HUES6 (cell line): Measurements from ENCODE around the gene GNG8.
A peak's percentile ranks its signal among the peaks of the same experiment; 100 is the strongest.
"Not testable (repeated sequence)": the region's sequence is repeated elsewhere in the genome, so short reads cannot be mapped to it uniquely, and the experiment has no call there.

Source experiments
- H3K27ac ChIP-seq: 2 replicates; pipeline ENCODE4 v1.7.0; 2013; ENCODE audit warnings: low read depth, mild to moderate bottlenecking, low read length, inconsistent platforms
- H3K27me3 ChIP-seq: 2 replicates; pipeline ENCODE4 v1.6.1; 2013; ENCODE audit warnings: low read length; ENCODE audit not compliant: control insufficient read depth, insufficient read depth
- H3K36me3 ChIP-seq: 2 replicates; pipeline ENCODE4 v1.6.1; 2013; ENCODE audit warnings: low read length; ENCODE audit not compliant: control insufficient read depth, insufficient read depth
- H3K4me1 ChIP-seq: 2 replicates; pipeline ENCODE4 v1.6.1; 2013; ENCODE audit warnings: low read length; ENCODE audit not compliant: control insufficient read depth, insufficient read depth
- H3K4me3 ChIP-seq: 2 replicates; pipeline ENCODE4 v1.5.1; 2013; ENCODE audit warnings: low read depth, low read length
- H3K9ac ChIP-seq: one replicate; pipeline ENCODE4 v1.6.1; 2013; ENCODE audit warnings: mild to moderate bottlenecking, low read length
- H3K9me3 ChIP-seq: 2 replicates; pipeline ENCODE4 v1.6.1; 2013; ENCODE audit warnings: low read depth, low read length; ENCODE audit not compliant: control insufficient read depth, insufficient read depth

The GNG8 gene

GRCh38 chr19:46640656-46641055 lies 4.7 kb upstream of the GNG8 start:
- H3K27ac ChIP-seq: no peak overlapping the region
- H3K9me3 ChIP-seq: no peaks in the 10 kb centered on the region
- H3K4me1 ChIP-seq: peaks cover 19% of the 10 kb centered on the region; the same call in 1 of the 2 replicates
- peaks cover 59% of the 10 kb centered on the region for H3K27me3 ChIP-seq
- no peak overlapping the region for H3K9ac ChIP-seq
- no peak overlapping the region for H3K4me3 ChIP-seq
- no peaks in the 10 kb centered on the region for H3K36me3 ChIP-seq

GRCh38 chr19:46639358-46640182 lies 3.6 kb upstream of the GNG8 start:
- Histone ChIP-seq H3K4me3 (peak overlapping the region; percentile 72), H3K27ac (peak overlapping the region; percentile 31; the same call in 1 of the 2 replicates), H3K36me3 (no peaks in the 10 kb centered on the region), H3K9ac (peak overlapping the region; percentile 51), H3K4me1 (peaks cover 18% of the 10 kb centered on the region), H3K9me3 (no peaks in the 10 kb centered on the region), H3K27me3 (peaks cover 59% of the 10 kb centered on the region)

GRCh38 chr19:46637224-46637623 lies 1.2 kb upstream of the GNG8 start:
- Histone ChIP-seq H3K27me3 (peaks cover 79% of the 10 kb centered on the region), H3K4me1 (peaks cover 24% of the 10 kb centered on the region)

GRCh38 chr19:46634656-46635218 lies 1.3 kb downstream of the GNG8 start:
- Histone ChIP-seq H3K4me3 (peak overlapping the region; percentile 69), H3K36me3 (no peaks in the 10 kb centered on the region), H3K4me1 (peaks cover 30% of the 10 kb centered on the region), H3K27ac (no peak overlapping the region), H3K9ac (no peak overlapping the region), H3K27me3 (peaks cover 65% of the 10 kb centered on the region), H3K9me3 (no peaks in the 10 kb centered on the region)

More at GRCh38 chr19:46637224-46637623, 1.2 kb upstream of the GNG8 start:
- Histone ChIP-seq H3K9ac (no peak overlapping the region), H3K4me3 (no peak overlapping the region), H3K36me3 (no peaks in the 10 kb centered on the region), H3K9me3 (no peaks in the 10 kb centered on the region), H3K27ac (no peak overlapping the region)

GRCh38 chr19:46634045-46634655 lies 1.9 kb downstream of the GNG8 start:
- H3K4me3 ChIP-seq: peak overlapping the region; percentile 69
- H3K27ac ChIP-seq: no peak overlapping the region
- no peaks in the 10 kb centered on the region for H3K36me3 ChIP-seq
- no peaks in the 10 kb centered on the region for H3K9me3 ChIP-seq
- H3K9ac ChIP-seq: no peak overlapping the region
- peaks cover 29% of the 10 kb centered on the region for H3K4me1 ChIP-seq
- peaks cover 63% of the 10 kb centered on the region for H3K27me3 ChIP-seq

- Histone ChIP-seq H3K27me3 (peaks cover 59% of the 10 kb centered on the region), H3K36me3 (no peaks in the 10 kb centered on the region), H3K4me3 (no peak overlapping the region), H3K9ac (no peak overlapping the region), H3K9me3 (no peaks in the 10 kb centered on the region), H3K27ac (no peak overlapping the region), H3K4me1 (peaks cover 25% of the 10 kb centered on the region)
Measured at GRCh38 chr19:46633130-46633529, 2.9 kb downstream of the GNG8 start.

GRCh38 chr19:46631481-46631880 lies 4.5 kb downstream of the GNG8 start:
- no peak overlapping the region for H3K4me3 ChIP-seq
- peaks cover 42% of the 10 kb centered on the region for H3K27me3 ChIP-seq
- H3K9ac ChIP-seq: no peak overlapping the region
- H3K27ac ChIP-seq: no peak overlapping the region
- H3K9me3 ChIP-seq: no peaks in the 10 kb centered on the region
- H3K36me3 ChIP-seq: no peaks in the 10 kb centered on the region
- H3K4me1 ChIP-seq: peaks cover 26% of the 10 kb centered on the region

GRCh38 chr19:46630586-46631205 lies 5.3 kb downstream of the GNG8 start:
- H3K9ac ChIP-seq: no peak overlapping the region
- H3K36me3 ChIP-seq: no peaks in the 10 kb centered on the region
- H3K9me3 ChIP-seq: no peaks in the 10 kb centered on the region
- H3K4me3 ChIP-seq: no peak overlapping the region
- H3K27me3 ChIP-seq: peaks cover 34% of the 10 kb centered on the region
- peaks cover 22% of the 10 kb centered on the region for H3K4me1 ChIP-seq
- H3K27ac ChIP-seq: no peak overlapping the region

GRCh38 chr19:46629546-46630025 lies 6.4 kb downstream of the GNG8 start:
- Histone ChIP-seq H3K9me3 (no peaks in the 10 kb centered on the region), H3K4me3 (no peak overlapping the region), H3K27me3 (peaks cover 26% of the 10 kb centered on the region), H3K9ac (no peak overlapping the region), H3K36me3 (no peaks in the 10 kb centered on the region), H3K27ac (no peak overlapping the region), H3K4me1 (peaks cover 27% of the 10 kb centered on the region)

- Histone ChIP-seq H3K4me1 (peaks cover 27% of the 10 kb centered on the region), H3K27me3 (peaks cover 23% of the 10 kb centered on the region)
- H3K27ac ChIP-seq: not testable (repeated sequence)
Measured at GRCh38 chr19:46628970-46629369, 7.0 kb downstream of the GNG8 start.

More at GRCh38 chr19:46628970-46629369, 7.0 kb downstream of the GNG8 start:
- H3K4me3 ChIP-seq, H3K9ac ChIP-seq, H3K9me3 ChIP-seq, H3K36me3 ChIP-seq: not testable (repeated sequence)
